Measurements from ENCODE around the gene SERAC1.

DNA sequence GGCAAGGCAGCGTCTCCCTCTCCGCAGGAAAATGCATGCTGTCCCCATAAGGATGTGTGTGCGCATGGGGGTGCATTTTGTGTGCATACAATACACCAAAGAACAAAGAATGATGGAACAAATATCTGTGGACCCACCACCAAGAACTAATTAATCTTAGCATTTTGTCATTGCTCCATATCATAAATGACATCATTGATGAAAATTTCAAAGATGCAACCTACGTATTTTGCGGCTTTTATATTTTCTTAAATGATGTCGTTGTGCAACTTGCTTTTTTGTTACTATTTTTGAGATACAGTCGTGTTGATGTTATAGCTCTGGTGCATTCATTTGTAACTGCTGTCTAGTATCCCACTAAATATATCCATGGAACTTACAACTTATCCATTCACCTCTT lies 89.7 kb downstream of the SERAC1 start:
- no peak for TF ChIP-seq CEBPB (IDR thresholded peaks at IDR 0.05; ENCODE audit: low read depth, low read length)
- TF ChIP-seq, protein P1, sequence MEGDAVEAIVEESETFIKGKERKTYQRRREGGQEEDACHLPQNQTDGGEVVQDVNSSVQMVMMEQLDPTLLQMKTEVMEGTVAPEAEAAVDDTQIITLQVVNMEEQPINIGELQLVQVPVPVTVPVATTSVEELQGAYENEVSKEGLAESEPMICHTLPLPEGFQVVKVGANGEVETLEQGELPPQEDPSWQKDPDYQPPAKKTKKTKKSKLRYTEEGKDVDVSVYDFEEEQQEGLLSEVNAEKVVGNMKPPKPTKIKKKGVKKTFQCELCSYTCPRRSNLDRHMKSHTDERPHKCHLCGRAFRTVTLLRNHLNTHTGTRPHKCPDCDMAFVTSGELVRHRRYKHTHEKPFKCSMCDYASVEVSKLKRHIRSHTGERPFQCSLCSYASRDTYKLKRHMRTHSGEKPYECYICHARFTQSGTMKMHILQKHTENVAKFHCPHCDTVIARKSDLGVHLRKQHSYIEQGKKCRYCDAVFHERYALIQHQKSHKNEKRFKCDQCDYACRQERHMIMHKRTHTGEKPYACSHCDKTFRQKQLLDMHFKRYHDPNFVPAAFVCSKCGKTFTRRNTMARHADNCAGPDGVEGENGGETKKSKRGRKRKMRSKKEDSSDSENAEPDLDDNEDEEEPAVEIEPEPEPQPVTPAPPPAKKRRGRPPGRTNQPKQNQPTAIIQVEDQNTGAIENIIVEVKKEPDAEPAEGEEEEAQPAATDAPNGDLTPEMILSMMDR (conservative IDR thresholded peaks at IDR 0.05; ENCODE audit: low read depth, low read length), result no peak
- no peak for TF ChIP-seq BHLHE40 (IDR thresholded peaks at IDR 0.05; ENCODE audit: low read depth, low read length)

Measured in IMR-90 (cell line).